Measurements from ENCODE around the gene USP7. TPM values are rescaled to one million over a fixed set of nuclear protein-coding genes. Genes with fewer than 3 reads are reported as not detected.

USP7 gene
- total RNA-seq, 1 donor from 2014 or later, result 87.5 TPM

- Histone ChIP-seq H3K36me3 (peaks cover 100% of the 10 kb centered on the region), H3K9me3 (no peaks in the 10 kb centered on the region), H3K27ac (no peak overlapping the region), H3K4me1 (no peaks in the 10 kb centered on the region), H3K27me3 (no peaks in the 10 kb centered on the region), H3K4me3 (no peak overlapping the region)
- DNase-seq, result no peak
- no peak for ATAC-seq
- intact Hi-C loops (cut with DNase I), result no loop called here
- no peak for TF ChIP-seq CTCF (IDR thresholded peaks at IDR 0.05)
These were observed 63.9 kb downstream of the USP7 start for GRCh38 chr16:8899709-8900317.

GRCh38 chr16:8898660-8899318 is 64.9 kb downstream of the USP7 start:
- Histone ChIP-seq H3K9me3 (no peaks in the 10 kb centered on the region), H3K27me3 (no peaks in the 10 kb centered on the region), H3K4me3 (no peak overlapping the region), H3K36me3 (peaks cover 100% of the 10 kb centered on the region), H3K4me1 (no peaks in the 10 kb centered on the region), H3K27ac (no peak overlapping the region)
- DNase-seq (no peak), ATAC-seq (no peak)
- intact Hi-C loops (cut with DNase I), result no loop called here
- TF ChIP-seq CTCF (IDR thresholded peaks at IDR 0.05), result no peak

GRCh38 chr16:8894736-8895334 is 68.9 kb downstream of the USP7 start:
- Histone ChIP-seq H3K9me3 (no peaks in the 10 kb centered on the region), H3K4me3 (no peak overlapping the region), H3K36me3 (peaks cover 97% of the 10 kb centered on the region), H3K4me1 (no peaks in the 10 kb centered on the region), H3K27ac (no peak overlapping the region), H3K27me3 (no peaks in the 10 kb centered on the region)
- no peak for TF ChIP-seq CTCF (IDR thresholded peaks at IDR 0.05)
- DNase-seq (peak; percentile 34), ATAC-seq (no peak)
- intact Hi-C loops (cut with DNase I), result loop anchor here (5.0 kb wide), 1 partner anchor 238 kb away; no protein-coding TSS in a partner anchor

GRCh38 chr16:8893976-8894690 is 69.6 kb downstream of the USP7 start:
- Histone ChIP-seq H3K36me3 (peaks cover 94% of the 10 kb centered on the region), H3K4me1 (no peaks in the 10 kb centered on the region), H3K27ac (no peak overlapping the region), H3K4me3 (no peak overlapping the region), H3K9me3 (no peaks in the 10 kb centered on the region), H3K27me3 (no peaks in the 10 kb centered on the region)
- intact Hi-C loops (cut with DNase I), result loop anchor here (5.0 kb wide), 1 partner anchor 237 kb away; no protein-coding TSS in a partner anchor
- no peak for ATAC-seq
- DNase-seq, result peak; percentile 31
- no peak for TF ChIP-seq CTCF (IDR thresholded peaks at IDR 0.05)

- Histone ChIP-seq H3K4me1 (no peaks in the 10 kb centered on the region), H3K4me3 (no peak overlapping the region), H3K27me3 (no peaks in the 10 kb centered on the region), H3K27ac (no peak overlapping the region), H3K36me3 (peaks cover 87% of the 10 kb centered on the region), H3K9me3 (no peaks in the 10 kb centered on the region)
- intact Hi-C loops (cut with DNase I), result loop anchor here (5.0 kb wide), 1 partner anchor 236 kb away; no protein-coding TSS in a partner anchor
- ATAC-seq (no peak), DNase-seq (peak; percentile 37)
- no peak for TF ChIP-seq CTCF (IDR thresholded peaks at IDR 0.05)
These were observed 70.3 kb downstream of the USP7 start for GRCh38 chr16:8893426-8893825.

Data from upper lobe of right lung (tissue), 1 donor.